Fibroblast of skin of scalp (primary cell): ENCODE measurements around the gene COQ4. TPM values are rescaled to one million over a fixed set of nuclear protein-coding genes. Genes with fewer than 3 reads are reported as not detected.
"Not testable (repeated sequence)": the region's sequence is repeated elsewhere in the genome, so short reads cannot be mapped to it uniquely, and the experiment has no call there.

Experiments used
- DNase-seq: peaks from one replicate; pipeline ENCODE4 v3.0.0-alpha.2; 2013
- polyA plus RNA-seq, 2 experiments: library from polyadenylated mRNA; unstranded; fragments of 120-200 nt; gene quantifications; one replicate each; pipeline ENCODE4 v1.2.1, GENCODE V29; 2013; ENCODE audit not compliant: insufficient read length in 2 of 2

COQ4 gene
- 25.7 TPM for polyA plus RNA-seq (2013, experiment 1 of 2; ENCODE audit: insufficient read length)
- polyA plus RNA-seq (2013, experiment 2 of 2; ENCODE audit: insufficient read length) = 24.6 TPM

DNA sequence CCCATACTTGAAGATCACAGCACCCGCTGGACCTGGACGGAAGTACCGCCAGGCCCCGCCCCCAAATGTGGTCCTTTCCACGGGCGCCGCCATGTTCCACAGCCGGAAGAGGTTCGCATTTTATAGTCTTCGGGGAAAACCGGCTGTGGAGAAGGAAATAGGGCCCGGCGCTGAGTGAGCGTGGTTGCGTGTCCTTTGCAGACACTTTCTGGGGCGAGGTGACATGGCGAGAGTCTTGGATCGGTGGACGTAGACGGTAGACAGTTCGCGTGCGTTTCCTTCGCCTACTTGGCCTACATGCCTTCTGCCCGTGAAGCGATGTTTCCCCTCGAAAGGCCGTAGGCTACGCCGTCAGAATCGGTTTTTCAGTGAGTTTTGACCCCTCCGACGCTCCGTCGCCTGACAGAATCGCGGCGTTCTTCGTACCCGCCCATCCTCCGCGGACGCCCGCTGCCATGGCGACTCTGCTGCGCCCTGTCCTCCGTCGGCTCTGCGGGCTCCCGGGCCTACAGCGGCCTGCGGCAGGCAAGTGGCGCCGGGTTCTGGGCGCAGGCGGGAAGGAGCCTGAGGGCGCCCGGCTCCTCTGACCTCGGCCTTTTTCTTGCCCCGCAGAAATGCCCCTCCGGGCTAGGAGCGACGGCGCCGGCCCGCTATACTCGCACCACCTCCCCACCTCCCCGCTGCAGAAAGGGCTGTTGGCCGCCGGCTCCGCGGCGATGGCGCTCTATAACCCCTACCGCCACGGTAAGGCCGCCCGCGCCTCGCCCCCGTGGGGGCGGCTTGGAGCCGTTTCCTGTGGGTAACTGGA lies at the start of gene COQ4, which contains the start of gene TRUB2:
COQ4 (plus strand) TSS at position 436 of the 808 bp plus-strand sequence; CDS start at position 456, 20 bp downstream.
TRUB2 (minus strand) TSS at position 44 of the 808 bp plus-strand sequence; CDS start at position 5, 39 bp downstream.
- DNase-seq = peak; percentile 95

DNA sequence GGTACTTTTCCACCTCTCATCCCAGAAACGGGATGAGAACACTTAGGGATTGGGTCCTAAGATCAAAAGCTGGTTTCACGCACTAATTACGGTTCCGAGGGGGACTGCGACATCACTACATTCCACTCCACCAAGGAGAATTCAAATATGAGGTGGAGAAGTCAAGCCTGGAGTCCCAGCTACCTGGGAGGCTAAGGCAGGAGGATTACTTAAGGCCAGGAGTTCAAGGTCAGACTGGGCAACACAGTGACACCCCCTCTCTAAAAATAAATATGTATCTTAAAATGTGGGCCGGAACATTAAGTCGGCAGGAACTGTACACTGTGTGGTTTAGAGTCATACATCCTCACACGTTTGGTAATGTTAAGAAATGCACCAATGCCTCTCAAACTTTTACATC lies 48.4 kb upstream of the COQ4 start:
- no peak for DNase-seq

DNA sequence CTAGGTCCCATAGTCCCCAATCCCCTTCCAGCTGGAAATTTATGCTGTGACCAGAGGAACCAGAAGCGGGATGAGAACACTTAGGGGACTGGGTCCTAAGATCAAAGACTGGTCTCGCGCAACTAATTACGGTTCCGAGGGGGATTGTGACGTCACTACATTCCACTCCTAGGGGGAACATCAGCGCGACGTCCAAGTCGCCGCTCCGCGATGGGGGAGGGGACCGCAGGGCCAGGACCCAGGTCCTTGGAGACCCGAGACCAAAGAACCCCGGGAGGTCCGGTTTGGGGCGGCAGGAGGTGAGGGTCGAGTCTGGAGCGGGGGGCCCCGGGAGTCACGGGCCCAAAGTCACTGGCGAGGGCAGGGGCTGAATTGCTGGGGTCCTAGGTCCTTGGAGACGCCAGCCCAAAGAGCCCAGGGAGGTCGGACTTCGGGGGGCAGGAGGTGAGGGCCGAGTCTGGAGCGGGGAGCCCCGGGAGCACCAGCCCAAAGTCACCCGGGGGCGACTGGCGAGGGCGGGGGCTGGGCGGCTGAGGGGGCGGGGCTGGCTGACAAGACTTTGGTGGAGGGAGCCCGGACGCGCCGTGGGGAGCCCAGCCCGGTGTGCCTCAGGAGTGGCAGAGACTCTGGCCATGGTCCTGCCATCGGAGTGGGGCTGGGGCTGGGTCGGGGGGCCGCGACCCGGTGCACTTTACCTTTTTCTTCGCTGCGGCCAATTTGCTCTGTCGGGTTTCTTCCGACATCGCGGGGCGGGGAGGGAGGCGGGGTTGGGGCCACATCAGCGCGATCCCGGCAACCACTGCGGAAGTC lies 47.2 kb upstream of the COQ4 start, which contains the start of gene GOLGA2:
GOLGA2 (minus strand) TSS at position 810 of the 810 bp plus-strand sequence; CDS start at position 779, 31 bp downstream.
- DNase-seq = peak; percentile 71

DNA sequence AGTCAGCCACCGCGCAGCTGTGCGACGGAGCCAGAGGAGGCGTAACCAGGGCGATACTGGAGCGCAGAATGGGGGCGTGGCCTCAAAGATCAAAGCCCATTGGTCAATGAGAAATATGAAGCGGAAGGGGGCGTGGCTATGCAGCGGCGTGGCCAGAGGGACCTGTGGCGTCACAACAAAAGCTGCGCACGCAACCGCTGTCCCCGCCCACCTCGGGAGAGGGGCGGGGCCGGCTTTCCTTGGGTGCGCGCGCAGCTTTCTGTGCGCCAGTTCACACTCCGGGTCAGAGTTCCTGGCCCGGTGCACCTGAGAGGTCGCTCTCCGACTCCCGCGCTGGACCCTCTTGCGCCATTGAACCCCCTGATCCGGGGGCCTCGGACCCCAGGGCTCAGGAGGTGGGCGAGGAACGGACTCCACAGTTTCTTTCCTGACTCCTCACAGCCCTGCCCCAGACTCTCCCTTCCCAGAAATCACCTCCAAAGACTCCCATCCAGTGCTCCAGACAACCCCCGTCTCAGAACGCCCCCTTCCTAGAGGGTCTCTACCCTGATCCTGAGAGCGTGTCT lies 46.5 kb upstream of the COQ4 start, which contains the start of gene SWI5:
SWI5 (plus strand) TSS at position 269 of the 566 bp plus-strand sequence.
- DNase-seq = peak; percentile 99

DNA sequence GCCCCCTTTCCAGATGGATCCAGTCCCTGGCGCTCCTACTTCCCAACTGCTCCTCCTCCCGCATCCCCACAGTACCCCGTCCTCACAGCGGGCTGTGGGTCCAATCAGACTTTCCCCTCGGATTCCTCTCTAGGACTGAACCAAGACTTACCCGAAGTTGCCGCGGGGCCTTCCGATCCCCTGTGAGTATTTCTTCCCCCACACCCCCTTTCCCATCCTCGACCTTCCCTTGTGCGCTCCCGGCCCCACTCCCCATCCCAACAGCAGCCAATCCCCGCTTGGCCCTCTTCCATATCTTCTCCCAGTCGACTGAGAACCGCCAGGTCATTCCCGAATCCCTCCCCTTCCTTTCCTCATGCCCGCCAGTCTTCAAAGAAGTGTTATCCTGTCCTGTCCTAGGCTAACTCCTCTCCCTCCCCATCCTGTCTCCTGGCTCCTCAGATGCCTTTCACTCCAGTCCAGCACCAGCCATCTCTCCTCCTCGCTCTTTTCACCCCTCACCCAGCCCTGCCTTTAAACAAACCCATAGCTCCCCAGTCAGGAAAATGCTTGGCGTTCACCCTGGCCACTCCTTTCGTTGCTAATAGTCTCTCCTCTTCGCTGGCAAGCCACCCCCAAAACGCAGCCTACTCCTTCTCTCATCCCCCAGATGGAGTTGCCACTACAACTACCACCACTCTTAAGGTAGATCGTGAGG lies 45.9 kb upstream of the COQ4 start:
- DNase-seq = peak; percentile 31

DNA sequence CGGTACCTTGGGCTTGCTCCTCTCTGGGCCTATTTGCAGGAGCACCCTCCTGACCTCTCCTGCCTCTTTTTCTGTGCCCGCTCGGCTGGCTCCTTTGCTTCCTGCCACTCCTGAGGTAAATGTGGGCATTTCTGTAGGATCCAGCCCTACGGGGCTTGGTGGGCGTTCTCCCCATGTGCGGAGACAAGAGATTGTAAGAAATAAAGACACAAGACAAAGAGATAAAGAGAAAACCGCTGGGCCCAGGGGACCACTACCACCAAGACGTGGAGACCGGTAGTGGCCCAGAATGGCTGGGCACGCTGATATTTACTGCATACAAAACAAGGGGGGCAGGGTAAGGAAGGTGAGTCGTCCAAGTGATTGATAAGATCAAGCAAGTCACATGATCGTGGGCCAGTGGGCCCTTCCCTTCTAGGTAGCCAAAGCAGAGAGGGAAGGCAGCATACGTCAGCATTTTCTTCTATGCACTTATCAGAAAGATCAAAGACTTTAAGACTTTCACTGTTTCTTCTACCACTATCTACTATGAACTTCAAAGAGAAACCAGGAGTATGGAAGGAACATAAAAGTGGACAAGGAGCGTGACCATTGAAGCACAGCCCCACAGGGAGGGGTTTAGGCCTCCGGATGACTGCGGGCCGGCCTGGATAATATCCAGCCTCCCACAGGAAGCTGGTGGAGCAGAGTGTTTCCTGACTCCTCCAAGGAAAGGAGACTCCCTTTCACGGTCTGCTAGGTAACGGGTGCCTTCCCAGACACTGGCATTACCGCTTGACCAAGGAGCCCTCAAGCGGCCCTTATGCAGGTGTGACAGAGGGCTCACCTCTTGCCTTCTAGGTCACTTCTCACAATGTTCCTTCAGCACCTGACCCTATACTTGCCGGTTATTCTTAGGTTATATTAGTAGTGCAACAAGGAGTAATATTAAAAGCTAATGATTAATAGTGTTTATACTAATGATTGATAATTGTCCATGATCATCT lies 43.3 kb upstream of the COQ4 start:
- DNase-seq = not testable (repeated sequence)

DNA sequence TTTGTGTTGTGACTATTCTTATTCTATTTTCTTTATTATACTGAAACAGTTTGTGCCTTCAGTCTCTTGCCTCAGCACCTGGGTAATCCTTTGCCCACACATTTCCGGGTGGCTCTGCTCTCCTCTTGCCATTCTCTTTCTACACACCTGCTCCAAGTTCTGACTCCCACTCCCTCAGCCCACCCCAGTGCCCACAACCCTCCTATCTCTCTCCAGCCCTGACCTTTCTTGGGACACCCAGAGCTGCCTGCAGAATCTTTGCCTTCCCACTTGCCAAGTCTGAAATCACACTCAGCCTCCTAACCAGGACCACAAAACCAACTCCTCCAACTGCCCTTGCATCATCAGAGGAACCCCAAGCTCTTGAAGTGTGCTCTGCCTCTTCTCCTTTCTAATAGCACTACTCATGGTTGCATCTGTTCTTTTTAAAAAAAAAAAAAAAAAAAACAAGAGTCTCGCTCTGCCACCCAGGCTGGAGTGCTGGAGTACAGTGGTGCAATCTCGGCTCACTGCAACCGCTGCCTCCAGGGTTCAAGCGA lies 42.5 kb upstream of the COQ4 start:
- DNase-seq = no peak

DNA sequence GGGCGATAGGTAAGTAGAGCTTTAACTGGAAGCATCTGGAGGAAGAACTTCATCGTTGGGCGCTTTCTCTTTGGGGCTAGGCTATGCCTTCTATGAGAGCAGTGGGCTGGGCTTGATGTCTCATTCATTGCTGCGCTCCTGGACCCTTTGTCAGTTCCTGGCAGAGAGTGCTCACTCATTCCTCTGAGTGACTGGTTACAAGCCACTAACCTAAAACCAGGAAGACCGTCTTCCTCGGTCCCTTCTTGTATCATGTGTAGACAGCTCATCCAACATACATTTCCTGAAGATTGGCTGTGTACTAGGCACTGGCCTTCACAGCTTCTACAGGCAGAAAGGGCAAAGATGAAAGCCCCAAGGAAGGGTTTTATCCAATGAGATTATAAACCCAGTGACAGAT lies 40.1 kb upstream of the COQ4 start:
- peak; percentile 48 for DNase-seq

DNA sequence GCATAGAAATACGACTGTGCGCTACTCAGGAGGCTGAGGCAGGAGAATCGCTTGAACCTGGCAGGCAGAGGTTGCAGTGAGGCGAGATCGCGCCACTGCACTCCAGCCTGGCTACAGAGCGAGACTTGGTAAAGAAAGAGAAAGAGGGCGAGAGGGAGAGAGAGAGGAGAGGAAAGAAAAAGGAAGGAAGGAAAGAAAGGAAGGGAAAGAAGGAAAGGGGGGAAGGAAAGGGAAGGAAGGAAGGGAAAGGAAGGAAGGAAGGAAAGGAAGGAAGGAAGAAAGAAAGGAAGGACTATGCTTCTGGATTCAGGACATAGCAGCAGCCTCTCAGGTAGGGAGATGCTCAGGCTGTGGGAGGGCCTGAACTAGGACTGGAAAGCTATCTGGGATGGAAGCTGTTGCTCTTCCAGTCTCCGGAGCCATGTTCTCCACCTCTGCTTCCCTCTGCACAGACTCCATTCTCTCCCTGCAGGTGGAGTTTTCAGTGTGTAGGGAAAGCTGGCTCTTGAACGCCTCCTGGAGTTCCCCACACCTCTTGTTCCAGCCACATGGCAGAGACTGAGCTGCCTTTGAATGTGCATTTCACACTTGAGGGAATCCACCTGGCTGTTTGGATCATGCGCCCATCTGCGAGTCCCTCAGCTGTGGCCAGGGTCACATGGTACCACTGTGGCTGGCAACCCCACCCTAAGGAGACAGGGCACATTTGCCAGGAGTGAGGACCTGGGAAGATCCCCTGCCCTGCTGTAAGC lies 37.4 kb upstream of the COQ4 start:
- no peak for DNase-seq

DNA sequence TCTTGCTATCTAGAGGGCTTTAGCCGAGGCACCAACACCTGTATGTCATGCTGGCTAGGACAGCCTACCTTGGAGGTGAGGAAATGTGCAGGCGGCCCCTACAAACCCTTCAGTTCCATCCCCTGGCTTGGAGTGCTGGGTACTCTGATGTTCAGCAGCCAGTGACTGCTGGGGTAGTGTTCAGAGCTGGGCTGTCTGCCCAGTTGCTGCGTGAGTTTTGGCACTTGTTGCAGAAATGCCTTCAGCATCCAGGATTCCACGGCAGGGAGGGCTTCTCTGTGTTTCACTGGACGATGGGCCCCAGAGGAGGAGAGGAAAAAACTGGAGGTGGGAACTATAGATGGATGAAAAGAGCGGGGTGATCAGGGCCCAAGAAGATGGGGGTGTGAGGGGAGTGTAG lies 36.2 kb upstream of the COQ4 start:
- DNase-seq = peak; percentile 9

DNA sequence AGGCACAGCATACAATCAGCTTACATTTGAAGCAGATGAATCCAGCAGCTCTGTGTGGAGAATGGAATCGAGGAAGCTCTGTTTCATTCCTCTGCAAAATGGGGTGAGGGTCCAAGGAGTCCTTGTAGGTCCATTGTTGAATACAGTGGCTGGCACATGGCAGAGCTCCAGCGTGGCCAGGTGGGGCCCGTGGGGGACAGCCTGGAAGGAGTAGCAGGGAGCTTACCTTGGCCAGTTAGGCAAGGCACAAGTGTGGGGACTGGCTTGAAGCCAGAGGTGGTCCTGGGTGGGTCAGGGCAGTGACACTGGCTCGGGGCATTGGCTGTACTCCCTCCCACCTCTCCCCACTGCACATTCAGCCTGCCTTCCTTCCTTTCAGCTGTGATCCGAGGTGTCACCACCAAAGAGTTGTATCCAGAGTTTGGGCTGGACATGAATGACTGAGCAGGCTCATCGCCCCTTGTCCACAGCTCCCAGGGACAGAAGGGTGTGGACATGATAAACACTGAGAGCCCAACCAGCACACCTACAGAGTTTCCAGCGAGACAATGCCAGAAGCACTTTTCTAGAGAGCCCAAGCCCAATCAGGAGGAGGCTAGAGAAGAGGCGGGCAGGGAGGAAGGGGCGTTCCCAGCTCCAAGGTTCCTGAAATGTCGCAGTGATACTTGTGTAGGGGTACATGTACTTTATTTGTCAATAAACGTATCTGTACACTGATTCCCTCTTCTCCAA lies 34.2 kb upstream of the COQ4 start:
- DNase-seq = no peak

DNA sequence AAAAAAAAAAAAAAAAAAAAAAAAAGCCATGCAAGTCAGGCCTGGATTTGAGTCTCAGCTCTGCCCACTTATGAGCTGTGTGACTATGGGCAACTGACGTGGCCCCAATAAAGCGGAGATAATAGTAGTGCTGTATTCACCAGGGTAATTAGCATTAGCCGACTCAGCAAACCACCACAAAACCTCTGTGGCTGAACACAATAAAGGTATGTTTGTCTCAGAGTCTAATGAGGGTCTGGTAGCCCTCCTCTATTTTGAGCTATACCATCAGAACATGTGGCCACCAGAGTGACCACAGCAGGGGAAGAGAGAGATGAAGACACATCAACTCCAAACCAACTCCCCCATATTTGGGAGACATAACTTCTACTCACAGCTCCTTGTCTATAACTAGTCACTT lies 30.6 kb upstream of the COQ4 start:
- no peak for DNase-seq

DNA sequence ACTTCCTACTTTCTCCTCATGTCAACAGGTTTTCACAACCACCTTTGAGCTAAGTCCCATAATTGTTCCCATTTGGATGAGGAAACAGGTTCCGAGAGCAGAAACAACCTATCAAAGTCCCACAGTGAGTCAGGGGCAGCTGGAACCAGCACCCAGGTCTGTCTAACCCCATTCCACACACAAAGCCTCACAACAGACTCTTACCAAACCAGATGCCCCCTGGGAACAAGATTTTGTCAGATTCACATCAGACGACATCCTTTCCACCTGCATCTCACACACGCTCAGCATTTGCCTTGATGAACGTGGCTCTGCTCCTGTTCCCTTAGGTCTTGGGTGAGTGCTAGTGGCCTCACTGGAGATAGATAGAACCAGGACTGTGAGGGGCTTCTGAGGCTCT lies 29.5 kb upstream of the COQ4 start:
- DNase-seq = no peak

DNA sequence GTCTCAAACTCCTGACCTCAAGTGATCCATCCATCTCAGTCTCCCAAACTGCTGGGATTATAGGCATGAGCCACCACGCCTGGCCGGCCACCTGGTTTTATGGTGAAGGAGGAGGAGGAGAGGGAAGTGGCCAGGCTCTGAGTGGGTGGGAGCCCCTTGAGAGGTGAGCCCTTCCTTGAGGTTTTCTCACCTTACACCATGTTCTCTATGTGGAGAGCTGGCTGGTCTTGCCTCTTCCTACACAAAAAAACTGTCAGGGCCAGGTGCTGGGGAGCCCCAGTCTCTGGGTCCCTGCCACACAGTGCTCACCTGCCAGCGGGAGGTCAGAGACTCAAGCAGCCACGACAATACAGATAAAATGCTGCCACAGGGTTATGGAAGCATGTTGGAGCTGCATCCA lies 28.5 kb upstream of the COQ4 start:
- no peak for DNase-seq

DNA sequence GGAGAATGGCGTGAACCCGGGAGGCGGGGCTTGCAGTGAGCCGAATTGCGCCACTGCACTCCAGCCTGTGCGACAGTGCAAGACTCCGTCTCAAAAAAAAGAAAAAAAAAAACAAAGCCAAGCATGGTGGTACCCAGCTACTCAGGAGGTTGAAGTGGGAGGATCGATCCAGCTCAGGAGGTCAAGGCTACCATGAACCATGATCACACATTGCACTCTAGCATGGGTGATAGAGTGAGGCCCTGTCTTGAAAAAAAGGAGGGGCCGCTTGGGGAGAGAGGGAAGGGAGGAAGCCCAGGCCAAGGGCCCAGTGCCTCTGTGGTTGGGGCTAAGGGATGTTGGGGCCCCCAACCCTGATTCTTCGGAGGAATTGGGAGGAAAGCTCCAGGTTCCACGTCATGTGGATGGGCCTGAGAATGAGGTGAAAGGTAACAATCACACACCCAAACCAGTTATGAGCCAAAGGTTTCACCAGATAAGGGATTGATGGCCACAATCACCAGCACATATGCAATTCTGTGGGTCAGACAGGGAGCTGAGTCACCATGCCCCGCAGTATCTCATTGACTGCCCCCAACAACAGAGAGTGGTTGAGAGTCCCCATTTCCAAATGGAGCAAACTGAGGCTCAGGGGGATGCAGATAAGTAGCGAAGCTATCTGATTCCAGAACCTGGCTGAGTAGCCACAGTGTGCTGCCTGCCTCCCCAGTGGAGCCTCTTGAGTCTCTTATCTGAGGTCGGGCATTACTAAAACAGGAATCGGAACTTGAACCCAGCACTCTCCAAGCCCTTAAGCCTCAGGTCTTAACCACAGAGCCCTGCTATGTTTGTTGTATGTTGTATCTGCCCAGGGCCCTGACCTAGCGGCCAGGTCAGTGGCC lies 26.1 kb upstream of the COQ4 start:
- DNase-seq = no peak

DNA sequence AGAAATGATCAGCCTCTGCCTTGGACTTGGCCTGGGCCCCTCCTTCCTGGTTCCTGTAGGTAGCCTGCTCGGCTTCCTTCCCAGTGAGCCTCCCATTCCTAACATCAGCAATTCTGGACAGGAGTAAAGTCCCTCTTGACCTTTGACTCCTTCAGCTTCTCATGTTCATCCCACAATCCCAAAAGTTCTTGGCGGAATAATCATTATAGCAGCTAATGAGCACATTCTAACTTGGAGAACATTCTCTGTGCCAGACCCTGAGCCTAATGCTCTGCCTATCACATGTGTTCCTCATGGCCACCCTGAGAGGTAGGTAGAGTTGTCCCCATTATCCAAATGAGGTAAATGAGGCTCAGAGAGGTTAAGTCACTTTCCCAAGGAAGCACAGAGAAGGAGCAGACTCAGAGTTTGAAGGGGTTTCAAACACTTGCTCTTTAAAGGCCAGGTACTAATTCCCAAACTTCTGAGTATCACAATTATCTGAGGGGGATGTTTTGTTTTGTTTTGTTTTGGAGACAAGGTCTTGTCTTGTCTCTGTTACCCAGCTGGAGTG lies 25.3 kb upstream of the COQ4 start:
- DNase-seq = no peak
